Stomach (tissue), 9 donors: ENCODE measurements around the gene CGB8. TPM values are rescaled to one million over a fixed set of nuclear protein-coding genes. Genes with fewer than 3 reads are reported as not detected.

Experiments
- DNase-seq, 2 donors: peaks; one replicate each; pipeline versions ENCODE4 v3.0.0 to v3.0.0-alpha.2; 2013 to 2019
- H3K27ac ChIP-seq, 5 donors: fragments of 200-600 bp in 4 of 5; sonication (generic) in 4 of 5; one replicate each; pipeline ENCODE4 v1.5.1; 2013 to 2019; ENCODE audit warnings: mild to moderate bottlenecking in 1 of 5, moderate library complexity in 1 of 5
- H3K27me3 ChIP-seq, 3 donors: fragments of 200-600 bp; sonication (generic); one replicate each; pipeline ENCODE4 v1.5.1; 2017 to 2019; ENCODE audit warnings: mixed run types in 1 of 3
- H3K36me3 ChIP-seq, 4 donors: fragments of 200-600 bp; sonication (generic); 1 replicate in 3 of 4; 2 replicates in 1 of 4; pipeline ENCODE4 v1.5.1; 2016 to 2019
- H3K4me1 ChIP-seq, 4 donors: fragments of 200-600 bp; sonication (generic); one replicate each; pipeline ENCODE4 v1.5.1; 2016 to 2019
- H3K4me3 ChIP-seq, 4 donors: fragments of 200-600 bp; sonication (generic) in 3 of 4; one replicate each; pipeline ENCODE4 v1.5.1; 2016 to 2019; ENCODE audit warnings: mild to moderate bottlenecking in 1 of 4
- H3K9me3 ChIP-seq, 4 donors: fragments of 200-600 bp; sonication (generic); one replicate each; pipeline ENCODE4 v1.5.1; 2016 to 2019
- CTCF ChIP-seq, 7 experiments: fragments of 450-650 bp in 4 of 7; fragments of 200-600 bp in 3 of 7; sonication (generic) in 3 of 7; IDR thresholded peaks; one replicate each; pipeline ENCODE4 v1.5.1; 2016 to 2019; ENCODE audit warnings: antibody characterized with exemption in 7 of 7, control low read depth in 2 of 7, mild to moderate bottlenecking in 1 of 7
- EP300 ChIP-seq: sonication (generic); formaldehyde crosslinking; IDR thresholded peaks from one replicate; pipeline ENCODE4 v1.6.1; 2017; ENCODE audit warnings: antibody characterized with exemption
- POLR2A ChIP-seq, 4 donors: fragments of 450-650 bp; IDR thresholded peaks; one replicate each; pipeline ENCODE4 v1.6.1; 2016; ENCODE audit warnings: antibody characterized with exemption in 4 of 4, control low read depth in 2 of 4, mild to moderate bottlenecking in 1 of 4, moderate library complexity in 1 of 4
- POLR2AphosphoS5 ChIP-seq, 3 donors: sonication (generic); formaldehyde crosslinking; IDR thresholded peaks; one replicate each; pipeline ENCODE4 v1.6.1; 2016; ENCODE audit warnings: antibody characterized with exemption in 3 of 3
- WGBS, 5 donors: extraction: QIAGEN DNeasy Blood & Tissue Kit in 3 of 5; methylation state at CpG; one replicate each; pipeline versions ENCODE4 v1.1.5 to v1.1.7; 2013 to 2018; 5-methylcytosine and 5-hydroxymethylcytosine counted together
- intact Hi-C: fragments of 100-400 bp; cut with DNase I; formaldehyde crosslinking; loops from one replicate; pipeline ENCODE4 v1.15.1; 2023; ENCODE audit warnings: low total_unique reads
- polyA plus RNA-seq, 3 donors: library from polyadenylated mRNA; stranded (reverse); fragments of 200-250 nt; gene quantifications; one replicate each; pipeline ENCODE4 v1.2.3, GENCODE V29; 2013
- total RNA-seq, 5 donors: library from RNA; depleted of rRNA; stranded (reverse); fragments of >200 nt; gene quantifications; one replicate each; pipeline versions ENCODE4 v1.1.0 to v1.2.3, GENCODE V29; 2014 to 2016
- donor health status: healthy with polysubstance abuse.
- donor health status: Bipolar disorder and iron deficiency.
- donor health status: healthy.

CGB8 gene
- total and polyA plus RNA-seq, 8 donors: not detected

- no peak overlapping the region for H3K4me3 ChIP-seq
- no peaks in the 10 kb centered on the region for H3K9me3 ChIP-seq
- WGBS, 5 donors: 57 to 64% (median 63%) methylated on average over 22 to 23 of the region's 23 CpGs
- H3K4me1 ChIP-seq: peaks cover 5 to 14% (median 7%) of the 10 kb centered on the region in 4 donors
- no peak for DNase-seq
- no peak overlapping the region for H3K27ac ChIP-seq
- no peaks in the 10 kb centered on the region for H3K36me3 ChIP-seq
- intact Hi-C loops: no loop called here
- TF ChIP-seq POLR2AphosphoS5 (IDR thresholded peaks at IDR 0.05) (no peak), EP300 (no peak), CTCF (IDR thresholded peaks at IDR 0.05) (no peak), POLR2A (IDR thresholded peaks at IDR 0.05) (no peak)
- H3K27me3 ChIP-seq: peaks cover 8 to 59% (median 44%) of the 10 kb centered on the region in 3 donors
Observed at GRCh38 chr19:49073514-49074378, 24.8 kb upstream of the CGB8 start.

DNA sequence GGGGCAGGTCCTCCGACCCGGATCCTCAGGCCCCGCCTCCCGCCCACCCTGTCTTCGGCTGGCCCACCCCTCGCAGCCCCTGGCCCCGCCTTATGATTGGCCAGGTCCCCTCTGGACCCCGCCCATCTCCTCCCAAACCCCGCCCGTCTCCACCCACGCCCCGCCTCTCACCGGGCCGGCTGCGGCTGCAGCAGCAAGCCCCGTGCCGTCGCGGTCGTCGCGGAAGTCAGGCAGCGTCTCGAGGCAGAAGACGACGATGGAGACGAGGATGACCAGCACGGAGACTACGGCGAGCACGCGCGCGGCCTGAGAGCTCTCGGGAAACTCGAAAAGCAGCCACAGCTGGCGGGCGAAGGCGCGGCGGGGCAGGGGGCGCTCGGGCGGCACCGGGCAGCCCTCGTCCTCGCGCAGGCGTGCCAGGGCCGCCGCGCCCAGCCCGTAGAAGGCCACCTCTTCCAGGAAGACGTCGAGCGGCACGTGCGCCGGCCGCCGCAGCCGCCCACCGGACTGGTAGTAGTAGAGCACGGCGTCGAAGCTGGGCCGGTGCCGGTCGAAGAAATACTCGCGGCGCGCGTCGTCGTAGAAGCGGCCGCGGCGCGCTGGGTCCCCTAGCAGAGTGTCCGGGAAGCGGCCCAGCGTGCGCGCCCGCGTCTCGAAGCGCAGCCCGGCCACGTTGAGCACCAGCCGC lies 23.1 kb upstream of the CGB8 start:
- Histone ChIP-seq H3K4me3 (no peak overlapping the region), H3K27ac (no peak overlapping the region), H3K4me1 (peaks cover 5 to 14% (median 7%) of the 10 kb centered on the region in 4 donors), H3K27me3 (peaks cover 8 to 77% (median 44%) of the 10 kb centered on the region in 3 donors), H3K36me3 (no peaks in the 10 kb centered on the region), H3K9me3 (no peaks in the 10 kb centered on the region)
- TF ChIP-seq EP300 (no peak), POLR2AphosphoS5 (IDR thresholded peaks at IDR 0.05) (no peak), CTCF (IDR thresholded peaks at IDR 0.05) (no peak), POLR2A (IDR thresholded peaks at IDR 0.05) (no peak)
- DNase-seq: peak in 1 of 2 donors; percentile 58
- WGBS, 5 donors: 7 to 11% (median 9%) methylated on average over 15 to 93 of the region's 93 CpGs
- intact Hi-C loops: no loop called here

- intact Hi-C loops: no loop called here
- peaks cover 5 to 14% (median 7%) of the 10 kb centered on the region in 4 donors for H3K4me1 ChIP-seq
- H3K27me3 ChIP-seq: peaks cover 8 to 93% (median 53%) of the 10 kb centered on the region in 3 donors
- no peak overlapping the region for H3K27ac ChIP-seq
- no peaks in the 10 kb centered on the region for H3K9me3 ChIP-seq
- no peaks in the 10 kb centered on the region for H3K36me3 ChIP-seq
- WGBS, 5 donors: 94 to 96% (median 96%) methylated on average over 21 of the region's 21 CpGs
- TF ChIP-seq EP300 (no peak), POLR2A (IDR thresholded peaks at IDR 0.05) (no peak), POLR2AphosphoS5 (IDR thresholded peaks at IDR 0.05) (no peak), CTCF (IDR thresholded peaks at IDR 0.05) (no peak)
- no peak for DNase-seq
- H3K4me3 ChIP-seq: no peak overlapping the region
Observed at GRCh38 chr19:49070416-49070815, 21.5 kb upstream of the CGB8 start.

- H3K27ac ChIP-seq: no peak overlapping the region
- DNase-seq: no peak
- peaks cover 8 to 100% (median 62%) of the 10 kb centered on the region in 3 donors for H3K27me3 ChIP-seq
- H3K36me3 ChIP-seq: no peaks in the 10 kb centered on the region
- intact Hi-C loops: no loop called here
- no peak for TF ChIP-seq POLR2AphosphoS5 (IDR thresholded peaks at IDR 0.05)
- no peak for TF ChIP-seq EP300
- H3K4me3 ChIP-seq: no peak overlapping the region
- no peaks in the 10 kb centered on the region for H3K9me3 ChIP-seq
- peaks cover 13 to 27% (median 20%) of the 10 kb centered on the region in 4 donors for H3K4me1 ChIP-seq
- WGBS, 5 donors: 89 to 96% (median 93%) methylated on average over 9 of the region's 9 CpGs
Observed at GRCh38 chr19:49069026-49069425, 20.1 kb upstream of the CGB8 start.
